Mammary epithelial cell (primary cell): ENCODE measurements around the gene PTPRJ.

Experiments
- CTCF ChIP-seq, 2 donors: IDR thresholded peaks in 1 of 2; conservative IDR thresholded peaks in 1 of 2; 2 replicates each; pipeline ENCODE4 v1.5.1; 2011 to 2012; ENCODE audit warnings: inconsistent platforms in 2 of 2, low read length in 2 of 2, mild to moderate bottlenecking in 2 of 2, control low read depth in 1 of 2, low read depth in 1 of 2; ENCODE audit not compliant: insufficient read depth in 1 of 2; ENCODE audit errors: extremely low read depth in 1 of 2
- EZH2 ChIP-seq: IDR thresholded peaks from 2 replicates; pipeline ENCODE4 v1.6.1; 2012; ENCODE audit warnings: low read length, inconsistent platforms, borderline replicate concordance

GRCh38 chr11:48095779-48096470 is 115.6 kb downstream of the PTPRJ start:
- TF ChIP-seq CTCF (conservative IDR thresholded peaks at IDR 0.05 in 1 of 2, IDR thresholded peaks at IDR 0.05 in 1 of 2; ENCODE audit: extremely low read depth in 1 of 2, insufficient read depth in 1 of 2, low read depth in 1 of 2, low read length in 2 of 2) = no peak
- TF ChIP-seq EZH2 = no peak
